OCI-LY3 (cell line): Measurements from ENCODE around the gene COPS6.

Source experiments
- CTCF ChIP-seq: fragments of 200-600, 300-600 bp; sonication (generic); IDR thresholded peaks from 2 replicates; pipeline ENCODE4 v1.5.1; 2014; ENCODE audit warnings: antibody characterized with exemption, low read length, low read depth
- EZH2phosphoT487 ChIP-seq: fragments of 200-600 bp; shearing (Covaris generic); IDR thresholded peaks from 2 replicates; pipeline ENCODE4 v1.6.1; 2018; ENCODE audit warnings: antibody characterized with exemption, mixed run types, low read depth

GRCh38 chr7:100075418-100075817 lies 13.4 kb upstream of the COPS6 start:
- TF ChIP-seq CTCF, result no peak
- TF ChIP-seq EZH2phosphoT487, result no peak
